Stomach (tissue), 4 donors: Measurements from ENCODE around the gene PSORS1C2.

Experiments
- POLR2A ChIP-seq, 4 donors: fragments of 450-650 bp; IDR thresholded peaks; one replicate each; pipeline ENCODE4 v1.6.1; 2016; ENCODE audit warnings: antibody characterized with exemption in 4 of 4, control low read depth in 2 of 4, mild to moderate bottlenecking in 1 of 4, moderate library complexity in 1 of 4
- POLR2AphosphoS5 ChIP-seq, 3 donors: sonication (generic); formaldehyde crosslinking; IDR thresholded peaks; one replicate each; pipeline ENCODE4 v1.6.1; 2016; ENCODE audit warnings: antibody characterized with exemption in 3 of 3
- TF ChIP-seq, protein P1 (sequence below), 7 experiments: fragments of 450-650 bp in 4 of 7; fragments of 200-600 bp in 3 of 7; sonication (generic) in 3 of 7; IDR thresholded peaks; one replicate each; pipeline ENCODE4 v1.5.1; 2016 to 2019; ENCODE audit warnings: antibody characterized with exemption in 7 of 7, control low read depth in 2 of 7, mild to moderate bottlenecking in 1 of 7

DNA sequence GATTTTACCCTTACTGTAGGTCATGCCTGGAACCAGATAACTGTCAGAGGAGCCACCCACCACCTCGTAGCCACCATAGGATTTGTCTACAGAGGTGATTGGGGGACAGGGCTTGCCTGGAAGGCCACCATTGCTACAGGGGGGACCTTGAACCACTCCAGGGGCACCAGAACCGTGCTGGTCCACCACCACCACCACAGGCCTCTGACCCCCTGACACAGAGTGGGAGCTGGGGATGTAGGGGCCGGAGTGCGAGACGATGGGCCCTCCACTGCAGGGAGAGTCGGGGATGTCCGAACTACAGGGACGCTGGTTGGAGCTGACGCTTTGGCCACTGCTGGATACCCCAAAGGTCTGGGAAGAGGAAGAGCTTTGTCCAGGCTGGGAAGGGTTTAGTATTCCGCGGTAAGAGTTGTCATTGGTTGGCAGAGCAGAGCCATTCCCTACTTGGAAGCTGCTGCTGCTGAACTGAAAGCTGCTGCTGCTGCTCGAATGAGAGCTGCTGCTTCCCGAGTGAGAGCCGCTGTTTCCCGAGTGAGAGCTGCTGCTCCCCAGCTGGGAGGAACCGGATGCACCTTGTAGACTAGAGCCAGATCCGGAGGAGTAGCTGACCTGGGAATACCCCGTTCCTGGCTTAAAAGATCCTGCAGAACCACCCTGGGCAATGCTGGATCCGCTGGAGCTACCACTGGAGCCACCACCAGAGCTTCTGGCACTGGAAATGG lies 22.0 kb downstream of the PSORS1C2 start:
- peak in 1 of 3 donors; percentile 52 for TF ChIP-seq POLR2AphosphoS5 (IDR thresholded peaks at IDR 0.05)
- TF ChIP-seq, protein P1, sequence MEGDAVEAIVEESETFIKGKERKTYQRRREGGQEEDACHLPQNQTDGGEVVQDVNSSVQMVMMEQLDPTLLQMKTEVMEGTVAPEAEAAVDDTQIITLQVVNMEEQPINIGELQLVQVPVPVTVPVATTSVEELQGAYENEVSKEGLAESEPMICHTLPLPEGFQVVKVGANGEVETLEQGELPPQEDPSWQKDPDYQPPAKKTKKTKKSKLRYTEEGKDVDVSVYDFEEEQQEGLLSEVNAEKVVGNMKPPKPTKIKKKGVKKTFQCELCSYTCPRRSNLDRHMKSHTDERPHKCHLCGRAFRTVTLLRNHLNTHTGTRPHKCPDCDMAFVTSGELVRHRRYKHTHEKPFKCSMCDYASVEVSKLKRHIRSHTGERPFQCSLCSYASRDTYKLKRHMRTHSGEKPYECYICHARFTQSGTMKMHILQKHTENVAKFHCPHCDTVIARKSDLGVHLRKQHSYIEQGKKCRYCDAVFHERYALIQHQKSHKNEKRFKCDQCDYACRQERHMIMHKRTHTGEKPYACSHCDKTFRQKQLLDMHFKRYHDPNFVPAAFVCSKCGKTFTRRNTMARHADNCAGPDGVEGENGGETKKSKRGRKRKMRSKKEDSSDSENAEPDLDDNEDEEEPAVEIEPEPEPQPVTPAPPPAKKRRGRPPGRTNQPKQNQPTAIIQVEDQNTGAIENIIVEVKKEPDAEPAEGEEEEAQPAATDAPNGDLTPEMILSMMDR (IDR thresholded peaks at IDR 0.05) = no peak
- no peak for TF ChIP-seq POLR2A (IDR thresholded peaks at IDR 0.05)
